DND-41 (cell line): ENCODE measurements around the gene LRRC28.

Source experiments
- ATAC-seq: fragments of 200-7000 bp; cut with Tn5 transposase; 3 replicates; pipeline ENCODE4 v1.9.1; 2021; ENCODE audit warnings: low read depth; ENCODE audit not compliant: insufficient read depth
- DNase-seq: peaks from one replicate; pipeline ENCODE4 v3.0.0-alpha.2; 2020
- H2AFZ ChIP-seq: 2 replicates; pipeline ENCODE4 v1.6.0; 2012; ENCODE audit warnings: low read depth, low read length
- H3K27ac ChIP-seq: 2 replicates; pipeline ENCODE4 v1.5.1; 2012; ENCODE audit warnings: low read length, inconsistent platforms
- H3K27me3 ChIP-seq: fragments of 200-600 bp; sonication (generic); 2 replicates; pipeline ENCODE4 v1.6.0; 2012; ENCODE audit warnings: low read length, mild to moderate bottlenecking, inconsistent platforms; ENCODE audit not compliant: insufficient read depth, poor library complexity
- H3K36me3 ChIP-seq: 2 replicates; pipeline ENCODE4 v1.5.1; 2012; ENCODE audit warnings: low read length, inconsistent platforms; ENCODE audit not compliant: insufficient read depth
- H3K4me1 ChIP-seq: 2 replicates; pipeline ENCODE4 v1.5.1; 2012; ENCODE audit warnings: mild to moderate bottlenecking, low read length; ENCODE audit not compliant: insufficient read depth
- H3K4me2 ChIP-seq: 2 replicates; pipeline ENCODE4 v1.6.0; 2012; ENCODE audit warnings: mild to moderate bottlenecking, moderate library complexity, low read length, inconsistent platforms; ENCODE audit not compliant: insufficient read depth
- H3K4me3 ChIP-seq, 2 experiments: fragments of 200-600 bp in 1 of 2; shearing (Covaris generic) in 1 of 2; 2 replicates each; pipeline ENCODE4 v1.5.1; 2012 to 2016; ENCODE audit warnings: inconsistent platforms in 2 of 2, low read length in 2 of 2, mild to moderate bottlenecking in 2 of 2, low read depth in 1 of 2, moderate library complexity in 1 of 2
- H3K79me2 ChIP-seq: 2 replicates; pipeline ENCODE4 v1.6.0; 2012; ENCODE audit warnings: low read length, inconsistent platforms; ENCODE audit not compliant: insufficient read depth
- H3K9ac ChIP-seq: 2 replicates; pipeline ENCODE4 v1.6.0; 2012; ENCODE audit warnings: low read depth, mild to moderate bottlenecking, inconsistent platforms, low read length, moderate library complexity
- H3K9me3 ChIP-seq: 2 replicates; pipeline ENCODE4 v1.5.1; 2012; ENCODE audit warnings: low read length, moderate library complexity, mild to moderate bottlenecking, inconsistent platforms; ENCODE audit not compliant: insufficient read depth, severe bottlenecking
- H4K20me1 ChIP-seq: 2 replicates; pipeline ENCODE4 v1.6.0; 2012; ENCODE audit warnings: low read length; ENCODE audit not compliant: insufficient read depth
- CTCF ChIP-seq: IDR thresholded peaks from 2 replicates; pipeline ENCODE4 v1.5.1; 2012; ENCODE audit warnings: borderline replicate concordance, low read length, moderate library complexity, mild to moderate bottlenecking; ENCODE audit not compliant: poor library complexity, severe bottlenecking; ENCODE audit errors: extremely low read depth
- EZH2 ChIP-seq: IDR thresholded peaks from 3 replicates; pipeline ENCODE4 v1.6.1; 2012; ENCODE audit warnings: borderline replicate concordance, low read depth, mild to moderate bottlenecking, moderate library complexity, low read length, inconsistent platforms; ENCODE audit not compliant: severe bottlenecking

Gene LRRC28

DNA sequence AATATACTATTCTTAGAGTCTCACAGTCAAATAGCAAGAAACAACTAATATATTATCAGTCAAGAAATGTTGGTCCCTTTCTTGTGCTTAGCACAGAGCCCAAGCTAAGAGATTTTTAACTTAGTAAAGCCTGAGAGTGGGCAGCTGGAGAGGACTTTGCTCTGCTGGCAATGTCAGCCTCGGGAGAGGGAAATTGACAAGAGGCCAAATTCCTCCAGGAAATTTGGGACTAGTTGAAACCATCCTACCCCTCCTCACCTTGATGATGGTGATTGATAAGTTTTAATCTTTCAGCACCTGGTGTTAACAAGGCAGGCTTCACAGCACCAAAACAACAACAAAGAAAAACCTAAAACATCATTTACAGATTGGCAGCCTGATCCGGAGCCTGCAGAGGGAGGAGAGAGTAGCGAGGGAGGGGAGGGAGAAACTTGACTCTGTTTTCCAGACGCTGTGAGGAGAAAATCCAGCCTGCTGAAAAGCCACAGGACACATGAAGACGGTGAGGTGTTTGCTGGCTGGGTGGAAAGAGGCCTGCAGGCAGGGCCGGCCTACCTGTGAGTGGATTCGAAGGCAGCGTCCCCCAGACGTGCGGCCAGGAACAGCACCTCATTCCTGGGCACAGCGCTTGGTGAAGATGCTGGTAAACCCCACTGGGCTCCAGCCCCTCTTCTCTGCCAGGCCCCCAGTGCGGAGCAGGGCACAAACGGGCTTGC, 150.9 kb downstream of the LRRC28 start:
- Histone ChIP-seq H3K4me3 (no peak overlapping the region), H3K4me1 (peaks cover 20% of the 10 kb centered on the region), H3K9me3 (no peaks in the 10 kb centered on the region), H3K4me2 (no peak overlapping the region), H3K27me3 (no peaks in the 10 kb centered on the region), H2AFZ (no peak overlapping the region), H3K9ac (no peak overlapping the region), H3K79me2 (no peaks in the 10 kb centered on the region), H3K27ac (no peak overlapping the region), H4K20me1 (no peaks in the 10 kb centered on the region), H3K36me3 (no peaks in the 10 kb centered on the region)
- ATAC-seq = no peak
- TF ChIP-seq EZH2 (no peak), CTCF (no peak)
- DNase-seq = no peak

GRCh38 chr15:99403597-99403996, 152.3 kb downstream of the LRRC28 start:
- TF ChIP-seq EZH2 (no peak), CTCF (no peak)
- Histone ChIP-seq H2AFZ (no peak overlapping the region), H3K79me2 (no peaks in the 10 kb centered on the region), H3K36me3 (no peaks in the 10 kb centered on the region), H3K27ac (no peak overlapping the region), H3K4me1 (peaks cover 27% of the 10 kb centered on the region), H3K4me2 (no peak overlapping the region), H3K9ac (no peak overlapping the region), H3K27me3 (no peaks in the 10 kb centered on the region), H3K4me3 (no peak overlapping the region), H3K9me3 (no peaks in the 10 kb centered on the region), H4K20me1 (no peaks in the 10 kb centered on the region)
- ATAC-seq (no peak), DNase-seq (no peak)

DNA sequence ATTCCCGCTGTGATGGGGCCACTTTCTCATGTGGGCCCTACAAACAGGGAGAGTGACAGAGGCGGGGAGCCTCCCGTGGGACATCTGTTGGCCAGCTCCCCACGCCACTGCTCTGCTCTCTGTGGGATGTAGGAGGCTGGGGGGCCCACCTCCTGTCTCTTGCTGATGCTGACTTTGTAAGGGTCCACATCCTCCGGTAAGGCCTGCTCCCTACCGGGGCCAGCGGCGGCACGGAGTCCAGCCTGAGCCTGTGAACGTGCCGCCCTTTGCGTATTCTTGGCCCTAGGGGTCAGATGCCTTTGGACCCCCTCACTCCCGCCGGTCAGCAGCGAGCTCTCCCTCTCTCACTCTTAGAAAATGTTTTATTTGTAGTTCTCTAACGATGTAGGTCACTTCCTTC, 153.2 kb downstream of the LRRC28 start:
- Histone ChIP-seq H3K79me2 (no peaks in the 10 kb centered on the region), H3K27me3 (no peaks in the 10 kb centered on the region), H3K9me3 (no peaks in the 10 kb centered on the region), H3K27ac (no peak overlapping the region), H3K9ac (no peak overlapping the region), H3K4me2 (no peak overlapping the region), H3K4me3 (no peak overlapping the region), H3K36me3 (no peaks in the 10 kb centered on the region), H4K20me1 (no peaks in the 10 kb centered on the region), H2AFZ (no peak overlapping the region), H3K4me1 (peaks cover 20% of the 10 kb centered on the region)
- no peak for TF ChIP-seq CTCF
- no peak for TF ChIP-seq EZH2
- ATAC-seq (no peak), DNase-seq (no peak)
